ENCODE measurements around the gene COQ5.

DNA sequence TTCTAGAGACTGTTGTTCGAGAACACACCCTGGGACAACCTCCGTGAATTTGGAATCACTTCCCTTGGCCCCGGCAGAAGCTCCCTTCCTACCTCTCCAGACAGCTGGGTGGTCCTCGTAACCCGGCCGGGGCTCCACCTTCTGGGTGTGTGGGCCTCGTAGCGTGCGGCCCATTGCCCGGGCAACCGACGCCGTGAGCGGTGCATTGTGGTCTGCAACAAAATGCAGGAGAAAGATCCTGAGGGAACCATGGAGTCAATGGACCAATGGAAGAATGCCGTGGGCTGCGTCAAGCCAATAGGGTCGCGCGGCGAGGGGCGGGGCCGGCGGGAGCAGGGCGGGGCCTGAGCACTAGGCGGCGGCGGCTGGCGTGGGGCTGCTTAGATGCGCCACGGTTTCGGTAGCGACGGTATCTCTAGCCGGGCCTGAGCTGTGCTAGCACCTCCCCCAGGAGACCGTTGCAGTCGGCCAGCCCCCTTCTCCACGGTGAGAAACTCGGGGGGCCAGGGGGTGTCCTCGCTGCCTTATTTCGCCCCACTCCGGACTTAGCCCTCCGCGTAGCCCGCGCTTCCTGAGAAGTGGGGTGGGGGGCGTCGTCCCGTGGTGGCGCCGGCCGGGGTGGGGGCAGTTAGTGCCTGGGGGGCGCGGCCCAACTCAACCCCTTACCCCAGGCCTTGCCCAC lies 33.1 kb downstream of the COQ5 start, which contains the start of gene DYNLL1:
- peak; percentile 67 to 93 for TF ChIP-seq POLR2A (IDR thresholded peaks at IDR 0.05)
- TF ChIP-seq, protein P1, sequence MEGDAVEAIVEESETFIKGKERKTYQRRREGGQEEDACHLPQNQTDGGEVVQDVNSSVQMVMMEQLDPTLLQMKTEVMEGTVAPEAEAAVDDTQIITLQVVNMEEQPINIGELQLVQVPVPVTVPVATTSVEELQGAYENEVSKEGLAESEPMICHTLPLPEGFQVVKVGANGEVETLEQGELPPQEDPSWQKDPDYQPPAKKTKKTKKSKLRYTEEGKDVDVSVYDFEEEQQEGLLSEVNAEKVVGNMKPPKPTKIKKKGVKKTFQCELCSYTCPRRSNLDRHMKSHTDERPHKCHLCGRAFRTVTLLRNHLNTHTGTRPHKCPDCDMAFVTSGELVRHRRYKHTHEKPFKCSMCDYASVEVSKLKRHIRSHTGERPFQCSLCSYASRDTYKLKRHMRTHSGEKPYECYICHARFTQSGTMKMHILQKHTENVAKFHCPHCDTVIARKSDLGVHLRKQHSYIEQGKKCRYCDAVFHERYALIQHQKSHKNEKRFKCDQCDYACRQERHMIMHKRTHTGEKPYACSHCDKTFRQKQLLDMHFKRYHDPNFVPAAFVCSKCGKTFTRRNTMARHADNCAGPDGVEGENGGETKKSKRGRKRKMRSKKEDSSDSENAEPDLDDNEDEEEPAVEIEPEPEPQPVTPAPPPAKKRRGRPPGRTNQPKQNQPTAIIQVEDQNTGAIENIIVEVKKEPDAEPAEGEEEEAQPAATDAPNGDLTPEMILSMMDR (IDR thresholded peaks at IDR 0.05) = peak in 1 of 6 experiments; percentile 31
